Measurements from ENCODE around the gene AHI1. TPM values are rescaled to one million over a fixed set of nuclear protein-coding genes. Genes with fewer than 3 reads are reported as not detected.

Gene AHI1
- total RNA-seq, 1 donor from 2014 or later, result 38.3 TPM

DNA sequence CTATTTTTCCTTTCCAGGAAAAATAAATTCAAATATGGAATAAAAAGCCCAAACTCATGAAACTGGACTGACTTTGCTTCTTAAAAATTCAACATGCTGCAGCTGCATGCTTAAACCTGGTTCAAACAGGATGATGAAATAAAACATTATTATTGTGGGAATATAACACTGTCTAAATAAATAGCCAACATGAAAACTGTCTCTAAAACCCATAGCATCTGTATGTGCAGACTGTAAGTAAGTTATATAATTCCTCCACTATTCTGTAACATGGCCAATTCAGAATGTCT, 30.4 kb upstream of the AHI1 start:
- peaks cover 2% of the 10 kb centered on the region for H3K27me3 Mint-ChIP-seq
- H3K9me3 Mint-ChIP-seq (ENCODE audit: low read depth), result no peaks in the 10 kb centered on the region
- peaks cover 12% of the 10 kb centered on the region for H3K4me1 Mint-ChIP-seq (ENCODE audit: low read depth)
- DNase-seq (ENCODE audit: low spot score, unreplicated experiment), result no peak
- H3K4me3 Mint-ChIP-seq (ENCODE audit: low read depth), result no peak overlapping the region
- H3K36me3 Mint-ChIP-seq (ENCODE audit: insufficient read depth), result no peaks in the 10 kb centered on the region
- TF ChIP-seq, protein P1, sequence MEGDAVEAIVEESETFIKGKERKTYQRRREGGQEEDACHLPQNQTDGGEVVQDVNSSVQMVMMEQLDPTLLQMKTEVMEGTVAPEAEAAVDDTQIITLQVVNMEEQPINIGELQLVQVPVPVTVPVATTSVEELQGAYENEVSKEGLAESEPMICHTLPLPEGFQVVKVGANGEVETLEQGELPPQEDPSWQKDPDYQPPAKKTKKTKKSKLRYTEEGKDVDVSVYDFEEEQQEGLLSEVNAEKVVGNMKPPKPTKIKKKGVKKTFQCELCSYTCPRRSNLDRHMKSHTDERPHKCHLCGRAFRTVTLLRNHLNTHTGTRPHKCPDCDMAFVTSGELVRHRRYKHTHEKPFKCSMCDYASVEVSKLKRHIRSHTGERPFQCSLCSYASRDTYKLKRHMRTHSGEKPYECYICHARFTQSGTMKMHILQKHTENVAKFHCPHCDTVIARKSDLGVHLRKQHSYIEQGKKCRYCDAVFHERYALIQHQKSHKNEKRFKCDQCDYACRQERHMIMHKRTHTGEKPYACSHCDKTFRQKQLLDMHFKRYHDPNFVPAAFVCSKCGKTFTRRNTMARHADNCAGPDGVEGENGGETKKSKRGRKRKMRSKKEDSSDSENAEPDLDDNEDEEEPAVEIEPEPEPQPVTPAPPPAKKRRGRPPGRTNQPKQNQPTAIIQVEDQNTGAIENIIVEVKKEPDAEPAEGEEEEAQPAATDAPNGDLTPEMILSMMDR (IDR thresholded peaks at IDR 0.05; ENCODE audit: unreplicated experiment), result no peak
- no peak overlapping the region for H3K27ac Mint-ChIP-seq

DNA sequence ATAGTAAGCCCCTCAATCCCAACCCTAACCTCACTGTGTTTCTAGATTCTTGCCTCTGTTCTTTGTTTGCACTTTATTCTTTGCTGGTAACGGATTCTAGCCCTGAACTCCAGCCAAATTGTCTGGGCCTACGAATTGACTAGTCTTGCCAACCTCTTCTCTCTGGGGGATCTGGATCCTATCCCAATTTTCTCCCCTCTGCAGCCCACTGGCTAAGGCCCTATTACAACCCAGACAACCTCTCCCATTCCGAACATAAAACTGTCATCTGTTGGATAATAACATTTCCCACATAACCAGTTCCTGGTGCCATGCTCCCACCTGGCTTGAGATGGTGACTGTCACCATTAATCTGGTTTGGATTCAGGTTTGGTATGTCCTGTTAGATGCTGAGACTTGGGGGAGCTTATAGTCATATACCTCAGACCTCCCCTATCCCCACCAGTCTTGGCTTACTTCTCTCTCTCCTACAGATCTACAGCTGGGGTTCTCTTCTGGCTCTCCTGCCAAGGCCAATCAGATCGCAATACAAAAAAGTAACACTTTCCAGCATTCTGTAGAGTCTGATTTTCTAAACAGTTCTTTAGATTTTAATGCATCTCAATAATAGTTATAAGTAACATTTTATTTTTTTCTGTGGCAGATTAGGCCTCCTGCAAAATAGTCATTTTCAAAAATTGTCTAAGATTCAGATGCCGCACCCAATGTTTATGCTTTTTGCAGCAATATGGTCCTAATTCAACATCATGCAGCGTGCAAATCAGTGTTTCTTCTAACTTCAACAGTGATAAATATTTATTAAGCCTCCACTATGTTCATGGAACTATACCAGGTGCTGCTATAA, 29.8 kb upstream of the AHI1 start:
- H3K4me1 Mint-ChIP-seq (ENCODE audit: low read depth), result peaks cover 12% of the 10 kb centered on the region

DNA sequence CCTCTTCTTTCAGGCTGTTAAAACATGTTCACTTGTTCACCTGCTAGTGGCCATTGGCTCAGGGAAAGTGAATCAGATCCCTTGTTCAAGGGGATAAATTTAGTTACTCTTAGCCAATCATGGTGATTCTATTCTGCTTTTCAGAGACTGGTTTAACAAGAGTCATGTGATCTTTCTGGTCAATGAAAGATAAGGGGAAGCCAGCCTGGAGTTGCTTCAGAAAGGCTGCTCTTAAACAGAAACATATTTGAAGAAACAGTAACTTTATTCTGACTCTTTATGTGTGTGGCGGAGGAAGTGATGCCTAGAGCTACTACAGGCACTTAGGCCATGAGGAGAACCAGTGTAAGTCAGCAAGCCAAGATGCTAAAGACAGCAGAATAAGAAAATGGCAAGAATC, 28.1 kb upstream of the AHI1 start:
- Mint-ChIP-seq H3K27me3 (no peaks in the 10 kb centered on the region), H3K9me3 (ENCODE audit: low read depth) (no peaks in the 10 kb centered on the region), H3K27ac (no peak overlapping the region), H3K4me3 (ENCODE audit: low read depth) (no peak overlapping the region), H3K4me1 (ENCODE audit: low read depth) (peaks cover 18% of the 10 kb centered on the region), H3K36me3 (ENCODE audit: insufficient read depth) (no peaks in the 10 kb centered on the region)
- TF ChIP-seq, protein P1 (IDR thresholded peaks at IDR 0.05; ENCODE audit: unreplicated experiment), result no peak
- no peak for DNase-seq (ENCODE audit: low spot score, unreplicated experiment)

More for the DNA sequence above, 29.8 kb upstream of the AHI1 start:
- TF ChIP-seq, protein P1 (IDR thresholded peaks at IDR 0.05; ENCODE audit: unreplicated experiment), result no peak
- no peaks in the 10 kb centered on the region for H3K27me3 Mint-ChIP-seq
- H3K36me3 Mint-ChIP-seq (ENCODE audit: insufficient read depth), result no peaks in the 10 kb centered on the region
- H3K4me3 Mint-ChIP-seq (ENCODE audit: low read depth), result no peak overlapping the region
- H3K27ac Mint-ChIP-seq, result no peak overlapping the region
- no peaks in the 10 kb centered on the region for H3K9me3 Mint-ChIP-seq (ENCODE audit: low read depth)
- DNase-seq (ENCODE audit: low spot score, unreplicated experiment), result no peak

DNA sequence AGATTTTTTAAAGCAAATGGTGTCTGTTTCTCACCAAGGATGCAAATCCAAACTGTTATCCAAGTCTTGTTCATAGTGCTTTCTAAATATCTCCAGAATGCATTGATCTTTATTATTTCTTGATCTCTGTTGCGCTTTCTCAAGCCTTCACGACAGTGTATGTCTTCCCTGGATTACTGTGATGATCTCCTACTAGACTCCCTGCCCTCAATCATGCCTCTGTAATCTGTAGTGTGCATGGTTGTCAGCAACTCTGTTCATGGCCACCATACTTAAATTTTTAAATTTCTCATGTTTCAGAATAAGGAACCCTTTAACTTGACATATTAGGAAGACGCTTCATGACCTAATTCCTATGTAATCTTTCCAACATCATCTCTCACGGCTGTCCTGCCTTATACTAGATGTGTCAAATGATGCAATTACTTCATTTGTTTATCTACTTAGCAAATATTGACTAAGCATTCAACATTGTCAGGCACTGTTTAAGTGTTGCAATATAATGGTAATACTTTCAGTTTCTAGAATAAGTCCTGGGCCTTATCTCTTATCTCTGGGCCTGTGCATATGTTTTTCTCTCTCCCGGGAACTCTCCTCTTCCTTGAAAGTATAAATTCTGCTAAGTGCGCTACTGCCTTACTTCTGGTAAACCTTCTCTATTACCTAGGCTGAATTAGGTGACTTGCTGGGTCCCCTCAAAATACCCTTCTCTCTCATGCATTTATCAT, 25.6 kb upstream of the AHI1 start:
- no peak for DNase-seq (ENCODE audit: low spot score, unreplicated experiment)
- Mint-ChIP-seq H3K27me3 (no peaks in the 10 kb centered on the region), H3K4me3 (ENCODE audit: low read depth) (no peak overlapping the region), H3K36me3 (ENCODE audit: insufficient read depth) (peaks cover 3% of the 10 kb centered on the region), H3K9me3 (ENCODE audit: low read depth) (peaks cover 4% of the 10 kb centered on the region), H3K27ac (no peak overlapping the region), H3K4me1 (ENCODE audit: low read depth) (peaks cover 22% of the 10 kb centered on the region)
- TF ChIP-seq, protein P1 (IDR thresholded peaks at IDR 0.05; ENCODE audit: unreplicated experiment), result no peak

DNA sequence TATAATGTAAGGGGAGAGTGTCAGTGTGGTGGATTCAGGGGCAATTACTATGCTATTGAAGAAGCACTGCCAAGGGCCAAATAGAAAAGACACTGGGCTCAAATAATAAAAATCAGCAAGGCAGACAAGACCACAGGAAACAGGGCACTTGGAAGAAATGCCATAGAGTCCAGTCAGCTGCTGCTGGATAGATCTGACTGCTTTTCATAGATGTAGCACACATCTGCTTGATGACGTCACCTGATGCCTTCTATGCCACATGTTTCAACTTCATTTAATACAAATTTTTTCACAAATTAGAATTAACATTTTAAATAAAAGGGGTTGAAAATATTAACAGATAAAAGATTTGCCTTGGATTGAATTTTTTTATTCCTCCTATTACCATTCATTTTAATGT, 23.9 kb upstream of the AHI1 start:
- no peak overlapping the region for H3K4me3 Mint-ChIP-seq (ENCODE audit: low read depth)
- H3K27ac Mint-ChIP-seq, result no peak overlapping the region
- H3K4me1 Mint-ChIP-seq (ENCODE audit: low read depth), result peaks cover 22% of the 10 kb centered on the region
- TF ChIP-seq, protein P1 (IDR thresholded peaks at IDR 0.05; ENCODE audit: unreplicated experiment), result no peak
- H3K36me3 Mint-ChIP-seq (ENCODE audit: insufficient read depth), result peaks cover 11% of the 10 kb centered on the region
- DNase-seq (ENCODE audit: low spot score, unreplicated experiment), result no peak
- H3K9me3 Mint-ChIP-seq (ENCODE audit: low read depth), result peaks cover 16% of the 10 kb centered on the region
- H3K27me3 Mint-ChIP-seq, result no peaks in the 10 kb centered on the region
